ENCODE measurements around the gene LY6G6D. TPM values are rescaled to one million over a fixed set of nuclear protein-coding genes. Genes with fewer than 3 reads are reported as not detected.

The LY6G6D gene
- total RNA-seq, 4 donors from 2014 or later: not detected

DNA sequence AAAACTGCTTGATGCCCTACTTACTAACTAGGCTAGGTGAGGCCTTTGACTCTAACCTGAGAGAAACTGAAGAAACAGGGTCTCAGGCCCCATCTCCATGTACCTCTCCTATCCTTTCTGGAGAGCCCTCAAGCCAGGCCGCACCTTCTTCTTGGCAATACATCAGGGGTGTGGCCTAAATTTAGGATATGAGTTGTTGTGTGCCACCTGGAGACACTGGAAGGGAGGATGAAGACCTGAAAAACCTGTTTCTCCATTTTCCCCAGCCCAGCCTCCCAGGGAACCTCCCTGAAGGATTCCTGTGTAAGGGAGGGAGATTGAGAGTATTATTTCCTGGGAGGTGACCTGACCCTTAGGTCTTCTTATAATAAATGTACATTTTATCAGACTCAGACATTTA, 3.1 kb downstream of the LY6G6D start:
- intact Hi-C loops (cut with DNase I): no loop called here
- 23 to 45% methylated on average over 1 of the region's 1 CpG for WGBS, 2 donors
- H3K27me3 ChIP-seq: no peaks in the 10 kb centered on the region
- TF ChIP-seq POLR2A (IDR thresholded peaks at IDR 0.05): no peak
- no peak overlapping the region for H3K4me3 ChIP-seq (replicated peaks in 1 of 3)
- H3K36me3 ChIP-seq: no peaks in the 10 kb centered on the region
- peaks cover 29 to 34% of the 10 kb centered on the region in 2 donors for H3K4me1 ChIP-seq
- peak overlapping the region; percentile 59 to 78 (median 69) for H3K27ac ChIP-seq
- H3K9me3 ChIP-seq: no peaks in the 10 kb centered on the region
- DNase-seq: peak; percentile 73 to 80

DNA sequence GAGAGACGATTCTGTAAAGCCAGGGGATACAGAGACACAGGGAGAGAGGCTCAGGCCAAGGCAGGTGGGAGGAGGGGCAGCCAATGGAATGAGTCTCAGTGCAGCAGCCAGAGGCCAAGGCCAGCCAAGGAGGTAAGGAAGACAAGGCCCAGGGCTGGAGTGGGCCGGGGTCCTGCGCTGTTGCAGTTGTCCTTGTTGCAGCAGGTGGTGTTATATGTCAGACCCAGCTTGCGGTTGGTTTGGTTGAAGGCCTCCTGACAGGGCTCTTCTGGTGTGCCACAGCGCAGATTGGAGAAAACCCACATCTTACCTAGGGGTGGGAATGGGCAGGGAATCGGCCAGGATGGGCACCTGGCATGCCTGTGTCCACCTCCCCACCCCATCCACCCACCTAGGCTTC, 3.9 kb downstream of the LY6G6D start:
- Histone ChIP-seq H3K9me3 (no peaks in the 10 kb centered on the region), H3K4me3 (replicated peaks in 1 of 3) (no peak overlapping the region), H3K27ac (peak overlapping the region; percentile 59 to 78 (median 69)), H3K27me3 (no peaks in the 10 kb centered on the region), H3K4me1 (peaks cover 21 to 27% of the 10 kb centered on the region in 2 donors), H3K36me3 (no peaks in the 10 kb centered on the region)
- no peak for TF ChIP-seq CTCF (IDR thresholded peaks at IDR 0.05)
- TF ChIP-seq POLR2A (IDR thresholded peaks at IDR 0.05): no peak
- 72 to 77% methylated on average over 6 of the region's 6 CpGs for WGBS, 2 donors
- no peak for DNase-seq
- intact Hi-C loops (cut with DNase I): no loop called here

- Histone ChIP-seq H3K36me3 (no peaks in the 10 kb centered on the region), H3K4me1 (peaks cover 15 to 20% of the 10 kb centered on the region in 2 donors), H3K9me3 (no peaks in the 10 kb centered on the region), H3K4me3 (replicated peaks in 1 of 3) (no peak overlapping the region), H3K27me3 (no peaks in the 10 kb centered on the region), H3K27ac (no peak overlapping the region)
- 81 to 88% methylated on average over 5 of the region's 5 CpGs for WGBS, 2 donors
- DNase-seq: no peak
- intact Hi-C loops (cut with DNase I): loop anchor here (10.0 kb wide), 1 partner anchor 115 kb away; no protein-coding TSS in a partner anchor
- TF ChIP-seq CTCF (IDR thresholded peaks at IDR 0.05) (no peak), POLR2A (IDR thresholded peaks at IDR 0.05) (no peak)
Measured at GRCh38 chr6:31720196-31720770, 5.1 kb downstream of the LY6G6D start.

GRCh38 chr6:31721351-31722020, 6.3 kb downstream of the LY6G6D start, which contains the start of gene LY6G6C:
Gene LY6G6C (minus strand): TSS chr6:31721746. CDS start chr6:31721679, 67 bp downstream.
- DNase-seq: no peak
- Histone ChIP-seq H3K27ac (no peak within 1 kb of the TSS), H3K4me3 (replicated peaks in 1 of 3) (no peak within 1 kb of the TSS), H3K4me1 (peaks cover 15 to 28% of the 10 kb centered on the region in 2 donors), H3K27me3 (no peaks in the 10 kb centered on the region), H3K36me3 (no peaks in the 10 kb centered on the region), H3K9me3 (no peaks in the 10 kb centered on the region)
- intact Hi-C loops (cut with DNase I): loop anchor here (10.0 kb wide), 1 partner anchor 113 kb away; no protein-coding TSS in a partner anchor
- TF ChIP-seq POLR2A (IDR thresholded peaks at IDR 0.05) (no peak), CTCF (IDR thresholded peaks at IDR 0.05) (no peak)
- WGBS, 2 donors: 84 to 97% methylated on average over 4 of the region's 4 CpGs

- Histone ChIP-seq H3K4me3 (replicated peaks in 1 of 3) (no peak overlapping the region), H3K27ac (no peak overlapping the region), H3K36me3 (peaks cover 0 to 2% of the 10 kb centered on the region in 2 donors), H3K4me1 (peaks cover 19 to 35% of the 10 kb centered on the region in 2 donors), H3K27me3 (no peaks in the 10 kb centered on the region), H3K9me3 (no peaks in the 10 kb centered on the region)
- no peak for DNase-seq
- TF ChIP-seq POLR2A (IDR thresholded peaks at IDR 0.05) (no peak), CTCF (IDR thresholded peaks at IDR 0.05) (no peak)
- 92 to 97% methylated on average over 3 of the region's 3 CpGs for WGBS, 2 donors
- intact Hi-C loops (cut with DNase I): loop anchor here (10.0 kb wide), 1 partner anchor 113 kb away; no protein-coding TSS in a partner anchor
Measured at GRCh38 chr6:31722173-31722572, 7.0 kb downstream of the LY6G6D start.
